Stomach (tissue), 9 donors: ENCODE results near the gene FSTL4. TPM values are rescaled to one million over a fixed set of nuclear protein-coding genes. Genes with fewer than 3 reads are reported as not detected.

Source experiments
- DNase-seq, 2 donors: peaks; one replicate each; pipeline versions ENCODE4 v3.0.0 to v3.0.0-alpha.2; 2013 to 2019
- H3K27ac ChIP-seq, 5 donors: fragments of 200-600 bp in 4 of 5; sonication (generic) in 4 of 5; one replicate each; pipeline ENCODE4 v1.5.1; 2013 to 2019; ENCODE audit warnings: mild to moderate bottlenecking in 1 of 5, moderate library complexity in 1 of 5
- H3K27me3 ChIP-seq, 3 donors: fragments of 200-600 bp; sonication (generic); one replicate each; pipeline ENCODE4 v1.5.1; 2017 to 2019; ENCODE audit warnings: mixed run types in 1 of 3
- H3K36me3 ChIP-seq, 4 donors: fragments of 200-600 bp; sonication (generic); 1 replicate in 3 of 4; 2 replicates in 1 of 4; pipeline ENCODE4 v1.5.1; 2016 to 2019
- H3K4me1 ChIP-seq, 4 donors: fragments of 200-600 bp; sonication (generic); one replicate each; pipeline ENCODE4 v1.5.1; 2016 to 2019
- H3K4me3 ChIP-seq, 4 donors: fragments of 200-600 bp; sonication (generic) in 3 of 4; one replicate each; pipeline ENCODE4 v1.5.1; 2016 to 2019; ENCODE audit warnings: mild to moderate bottlenecking in 1 of 4
- H3K9me3 ChIP-seq, 4 donors: fragments of 200-600 bp; sonication (generic); one replicate each; pipeline ENCODE4 v1.5.1; 2016 to 2019
- CTCF ChIP-seq, 7 experiments: fragments of 450-650 bp in 4 of 7; fragments of 200-600 bp in 3 of 7; sonication (generic) in 3 of 7; IDR thresholded peaks; one replicate each; pipeline ENCODE4 v1.5.1; 2016 to 2019; ENCODE audit warnings: antibody characterized with exemption in 7 of 7, control low read depth in 2 of 7, mild to moderate bottlenecking in 1 of 7
- EP300 ChIP-seq: sonication (generic); formaldehyde crosslinking; IDR thresholded peaks from one replicate; pipeline ENCODE4 v1.6.1; 2017; ENCODE audit warnings: antibody characterized with exemption
- POLR2A ChIP-seq, 4 donors: fragments of 450-650 bp; IDR thresholded peaks; one replicate each; pipeline ENCODE4 v1.6.1; 2016; ENCODE audit warnings: antibody characterized with exemption in 4 of 4, control low read depth in 2 of 4, mild to moderate bottlenecking in 1 of 4, moderate library complexity in 1 of 4
- POLR2AphosphoS5 ChIP-seq, 3 donors: sonication (generic); formaldehyde crosslinking; IDR thresholded peaks; one replicate each; pipeline ENCODE4 v1.6.1; 2016; ENCODE audit warnings: antibody characterized with exemption in 3 of 3
- whole genome bisulfite sequencing, 5 donors: extraction: QIAGEN DNeasy Blood & Tissue Kit in 3 of 5; methylation state at CpG; one replicate each; pipeline versions ENCODE4 v1.1.5 to v1.1.7; 2013 to 2018; 5-methylcytosine and 5-hydroxymethylcytosine counted together
- intact Hi-C: fragments of 100-400 bp; cut with DNase I; formaldehyde crosslinking; loops from one replicate; pipeline ENCODE4 v1.15.1; 2023; ENCODE audit warnings: low total_unique reads
- polyA plus RNA-seq, 3 donors: library from polyadenylated mRNA; stranded (reverse); fragments of 200-250 nt; gene quantifications; one replicate each; pipeline ENCODE4 v1.2.3, GENCODE V29; 2013
- total RNA-seq, 5 donors: library from RNA; depleted of rRNA; stranded (reverse); fragments of >200 nt; gene quantifications; one replicate each; pipeline versions ENCODE4 v1.1.0 to v1.2.3, GENCODE V29; 2014 to 2016
- donor health status: healthy with polysubstance abuse.
- donor health status: Bipolar disorder and iron deficiency.
- donor health status: healthy.

Gene FSTL4
- total and polyA plus RNA-seq, 8 donors = 0.37 to 0.55 TPM; not detected in 6

GRCh38 chr5:133269691-133270090 lies 342.6 kb downstream of the FSTL4 start:
- intact Hi-C loops = no loop called here
- DNase-seq = no peak
- no peaks in the 10 kb centered on the region for H3K4me1 ChIP-seq
- H3K27me3 ChIP-seq = peaks cover 0 to 18% (median 0%) of the 10 kb centered on the region in 3 donors
- H3K4me3 ChIP-seq = no peak overlapping the region
- TF ChIP-seq EP300 = no peak
- TF ChIP-seq POLR2A (IDR thresholded peaks at IDR 0.05) = no peak
- no peak for TF ChIP-seq POLR2AphosphoS5 (IDR thresholded peaks at IDR 0.05)
- TF ChIP-seq CTCF (IDR thresholded peaks at IDR 0.05) = no peak
- no peaks in the 10 kb centered on the region for H3K36me3 ChIP-seq
- no peak overlapping the region for H3K27ac ChIP-seq
- no peaks in the 10 kb centered on the region for H3K9me3 ChIP-seq
- 84 to 90% (median 87%) methylated on average over 5 of the region's 5 CpGs for WGBS, 5 donors

DNA sequence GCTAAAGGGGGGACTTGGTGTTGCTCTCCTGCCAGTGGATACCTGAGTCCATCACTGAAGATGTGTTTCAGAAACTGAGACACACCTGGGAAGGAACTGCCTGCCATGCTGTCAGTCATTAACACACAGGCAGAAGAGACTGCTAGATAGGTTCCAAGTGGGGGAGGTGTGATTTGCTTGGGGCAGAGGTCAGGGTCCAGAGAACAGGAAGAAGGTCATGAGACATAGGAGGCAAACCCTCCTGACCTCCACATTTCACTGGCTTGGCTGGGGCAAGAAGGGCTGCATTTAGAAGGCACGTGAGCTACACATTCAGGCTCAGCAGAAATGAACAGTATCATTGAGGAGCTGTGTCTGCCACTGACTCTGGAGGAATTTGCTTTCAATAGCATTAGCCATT lies 344.7 kb downstream of the FSTL4 start:
- Histone ChIP-seq H3K9me3 (no peaks in the 10 kb centered on the region), H3K4me1 (no peaks in the 10 kb centered on the region), H3K4me3 (no peak overlapping the region), H3K27me3 (peaks cover 0 to 18% (median 0%) of the 10 kb centered on the region in 3 donors), H3K36me3 (no peaks in the 10 kb centered on the region), H3K27ac (no peak overlapping the region)
- intact Hi-C loops = no loop called here
- TF ChIP-seq POLR2A (IDR thresholded peaks at IDR 0.05) (no peak), POLR2AphosphoS5 (IDR thresholded peaks at IDR 0.05) (no peak), CTCF (IDR thresholded peaks at IDR 0.05) (no peak), EP300 (no peak)
- DNase-seq = no peak
- 77 to 95% (median 92%) methylated on average over 1 of the region's 1 CpG for WGBS, 5 donors

DNA sequence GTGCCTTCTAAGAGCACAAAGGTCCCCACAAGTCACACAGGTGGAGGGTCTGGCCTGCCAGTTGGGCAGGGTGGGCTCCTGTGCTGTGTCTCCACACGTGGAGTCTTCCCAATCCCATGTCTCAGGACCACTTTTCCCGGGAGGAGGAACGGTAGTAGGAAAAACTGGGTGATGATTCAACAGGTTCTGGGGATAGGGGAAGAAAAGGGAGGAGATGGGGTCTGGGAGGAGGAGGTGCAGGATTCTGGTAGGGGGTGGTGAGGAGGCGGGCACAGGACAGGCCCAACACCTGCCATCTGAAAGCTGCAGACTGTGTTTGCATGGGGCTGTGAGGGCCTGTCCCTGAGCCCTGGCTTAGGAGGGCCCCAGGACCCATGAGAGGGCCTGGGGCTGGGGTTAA lies 345.4 kb downstream of the FSTL4 start:
- Histone ChIP-seq H3K9me3 (no peaks in the 10 kb centered on the region), H3K27me3 (peaks cover 0 to 18% (median 0%) of the 10 kb centered on the region in 3 donors), H3K27ac (no peak overlapping the region), H3K36me3 (no peaks in the 10 kb centered on the region), H3K4me1 (no peaks in the 10 kb centered on the region), H3K4me3 (no peak overlapping the region)
- intact Hi-C loops = no loop called here
- no peak for TF ChIP-seq CTCF (IDR thresholded peaks at IDR 0.05)
- TF ChIP-seq POLR2AphosphoS5 (IDR thresholded peaks at IDR 0.05) = no peak
- TF ChIP-seq EP300 = no peak
- TF ChIP-seq POLR2A (IDR thresholded peaks at IDR 0.05) = no peak
- WGBS, 5 donors = 86 to 95% (median 89%) methylated on average over 4 of the region's 4 CpGs
- DNase-seq = no peak

DNA sequence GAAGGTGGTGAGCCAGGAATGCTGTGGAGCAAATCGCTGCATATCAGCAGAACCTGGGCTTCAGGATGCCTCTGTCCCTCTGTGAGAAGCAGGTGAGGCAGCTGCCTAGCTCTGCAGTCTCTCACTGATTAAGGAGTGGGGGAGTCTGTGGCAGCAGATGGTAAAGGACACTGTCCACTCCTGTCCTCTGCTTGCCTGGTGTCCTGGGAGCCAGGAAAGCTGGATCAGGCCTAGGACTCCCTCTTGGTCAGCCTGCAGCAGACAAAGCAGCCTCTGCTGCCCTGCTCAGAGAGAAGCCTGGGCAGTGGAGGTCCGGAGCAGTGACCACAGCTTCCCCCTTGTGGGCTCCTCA lies 345.8 kb downstream of the FSTL4 start:
- Histone ChIP-seq H3K4me3 (no peak overlapping the region), H3K4me1 (no peaks in the 10 kb centered on the region), H3K27me3 (peaks cover 0 to 18% (median 0%) of the 10 kb centered on the region in 3 donors), H3K9me3 (no peaks in the 10 kb centered on the region), H3K27ac (no peak overlapping the region), H3K36me3 (no peaks in the 10 kb centered on the region)
- TF ChIP-seq CTCF (IDR thresholded peaks at IDR 0.05) (no peak), EP300 (no peak), POLR2AphosphoS5 (IDR thresholded peaks at IDR 0.05) (no peak), POLR2A (IDR thresholded peaks at IDR 0.05) (no peak)
- DNase-seq = no peak
- intact Hi-C loops = no loop called here
- WGBS, 5 donors = 59 to 82% (median 71%) methylated on average over 2 of the region's 2 CpGs
